Endothelial cell of umbilical vein (primary cell): ENCODE results near the gene NUTF2. TPM values are rescaled to one million over a fixed set of nuclear protein-coding genes. Genes with fewer than 3 reads are reported as not detected.
A peak's percentile ranks its signal among the peaks of the same experiment; 100 is the strongest.

Experiments
- BruUV-seq: library from RNA; stranded (reverse); fragments of 400-500 nt; replicated peaks from 2 replicates; lab custom pipeline; 2021; lab: Mats Ljungman, UMichigan
- CTCF ChIA-PET: fragments of 300-600, 350-600 bp; sonication (Branson Sonifier 250); formaldehyde crosslinking; loops from one replicate; lab custom pipeline; 2021; ENCODE audit warnings: antibody characterized with exemption, inconsistent platforms; lab: Charles Lee
- POLR2A ChIA-PET: fragments of 300-600, 350-600 bp; sonication (Branson Sonifier 250); formaldehyde crosslinking; loops from one replicate; lab custom pipeline; 2021; ENCODE audit warnings: antibody characterized with exemption, inconsistent platforms; lab: Charles Lee
- DNase-seq: peaks from one replicate; pipeline ENCODE4 v3.0.0-alpha.2; 2011; ENCODE audit warnings: low read depth, low spot score
- FAIRE-seq: peaks from 2 replicates; lab custom pipeline; 2011; peaks lifted over from hg19 to GRCh38; lab: Jason Lieb, UNC
- H2AFZ ChIP-seq: 2 replicates; pipeline ENCODE4 v1.6.0; 2012; ENCODE audit warnings: low read depth, low read length, control low read depth, inconsistent platforms
- H3K27ac ChIP-seq: 2 replicates; pipeline ENCODE4 v1.5.1; 2011; ENCODE audit warnings: low read depth, mild to moderate bottlenecking, control low read depth, low read length, moderate library complexity; ENCODE audit not compliant: insufficient read depth
- H3K27me3 ChIP-seq, 2 experiments: 2 replicates each; pipeline versions ENCODE4 v1.6.0 to v1.6.1; 2011; ENCODE audit warnings: low read length in 2 of 2, mixed read lengths in 1 of 2; ENCODE audit not compliant: control insufficient read depth in 2 of 2, insufficient read depth in 2 of 2
- H3K36me3 ChIP-seq, 2 experiments: 2 replicates in 1 of 2; 3 replicates in 1 of 2; pipeline ENCODE4 v1.5.1; 2011; ENCODE audit warnings: low read length in 2 of 2, mild to moderate bottlenecking in 1 of 2, moderate library complexity in 1 of 2; ENCODE audit not compliant: control insufficient read depth in 2 of 2, insufficient read depth in 2 of 2; ENCODE audit errors: extremely low read depth in 1 of 2
- H3K4me1 ChIP-seq: 3 replicates; pipeline ENCODE4 v1.5.1; 2011; ENCODE audit warnings: mild to moderate bottlenecking, low read length; ENCODE audit not compliant: control insufficient read depth, insufficient read depth; ENCODE audit errors: extremely low read depth
- H3K4me2 ChIP-seq: 2 replicates; pipeline ENCODE4 v1.6.1; 2011; ENCODE audit warnings: low read length, control low read depth, mixed read lengths; ENCODE audit not compliant: insufficient read depth
- H3K4me3 ChIP-seq, 3 experiments: fragments of 200-600 bp in 1 of 3; sonication (generic), shearing (Covaris generic) in 1 of 3; replicated peaks in 1 of 3; 2 replicates each; pipeline ENCODE4 v1.5.1; 2011 to 2016; ENCODE audit warnings: control low read depth in 3 of 3, low read length in 3 of 3, mild to moderate bottlenecking in 2 of 3, inconsistent platforms in 1 of 3, low read depth in 1 of 3, moderate library complexity in 1 of 3; ENCODE audit not compliant: insufficient read depth in 1 of 3
- H3K79me2 ChIP-seq: 2 replicates; pipeline ENCODE4 v1.6.0; 2012; ENCODE audit warnings: low read length, inconsistent platforms; ENCODE audit not compliant: control insufficient read depth, insufficient read depth
- H3K9ac ChIP-seq: replicated peaks from 2 replicates; pipeline ENCODE3; 2011; ENCODE audit warnings: low read length, control low read depth; ENCODE audit not compliant: insufficient read depth; ENCODE audit errors: extremely low read depth
- H3K9me1 ChIP-seq: replicated peaks from 3 replicates; pipeline ENCODE4 v1.6.0; 2011; ENCODE audit warnings: mild to moderate bottlenecking, low read length; ENCODE audit not compliant: control insufficient read depth, insufficient read depth; ENCODE audit errors: extremely low read depth
- H3K9me3 ChIP-seq: replicated peaks from 2 replicates; pipeline ENCODE4 v1.5.1; 2012; ENCODE audit warnings: low read length, inconsistent platforms; ENCODE audit not compliant: control insufficient read depth, insufficient read depth
- H4K20me1 ChIP-seq: replicated peaks from 2 replicates; pipeline ENCODE3; 2011; ENCODE audit warnings: mild to moderate bottlenecking, low read length; ENCODE audit not compliant: control insufficient read depth, insufficient read depth; ENCODE audit errors: extremely low read depth
- EZH2 ChIP-seq: IDR thresholded peaks from 2 replicates; pipeline ENCODE4 v1.6.1; 2012; ENCODE audit warnings: borderline replicate concordance, low read depth, mild to moderate bottlenecking, moderate library complexity, low read length, inconsistent platforms; ENCODE audit not compliant: severe bottlenecking
- FOS ChIP-seq: IDR thresholded peaks from 2 replicates; pipeline ENCODE4 v1.6.1; 2011; ENCODE audit warnings: mild to moderate bottlenecking, low read length, moderate library complexity, borderline replicate concordance; ENCODE audit not compliant: insufficient read depth
- GATA2 ChIP-seq: IDR thresholded peaks from 2 replicates; pipeline ENCODE4 v1.7.0; 2011; ENCODE audit warnings: low read depth, mild to moderate bottlenecking, moderate library complexity, mixed read lengths, low read length; ENCODE audit not compliant: insufficient read length, insufficient read depth
- JUN ChIP-seq: IDR thresholded peaks from 2 replicates; pipeline ENCODE4 v1.6.1; 2011; ENCODE audit warnings: borderline replicate concordance, low read depth; ENCODE audit not compliant: insufficient read length, insufficient read depth
- MYC ChIP-seq: IDR thresholded peaks from one replicate; pipeline ENCODE4 v1.6.1; 2011; ENCODE audit warnings: mild to moderate bottlenecking, low read depth, low read length
- POLR2A ChIP-seq: IDR thresholded peaks from 2 replicates; pipeline ENCODE4 v1.6.1; 2012; ENCODE audit warnings: low read depth, mild to moderate bottlenecking, control low read depth, low read length
- POLR2AphosphoS5 ChIP-seq: IDR thresholded peaks from 2 replicates; pipeline ENCODE4 v1.6.1; 2012; ENCODE audit warnings: low read depth, mild to moderate bottlenecking, control low read depth, low read length, moderate library complexity; ENCODE audit not compliant: insufficient read depth
- dilution Hi-C: fragments of 300-500 bp; cut with MboI; formaldehyde crosslinking; loops from one replicate; pipeline ENCODE4 v1.15.0; 2019; ENCODE audit warnings: low sequenced_read_pairs; ENCODE audit not compliant: extremely low pct_ligation_motif_present
- intact Hi-C: fragments of 100-400 bp; cut with micrococcal nuclease; formaldehyde crosslinking; loops from one replicate; pipeline ENCODE4 v1.10.0; 2022
- polyA plus RNA-seq, 4 experiments: library from polyadenylated mRNA; depleted of rRNA in 3 of 4; stranded (reverse) in 3 of 4; unstranded in 1 of 4; fragments of >200 nt; gene quantifications; 2 replicates each; pipeline versions ENCODE4 v1.2.1 to v1.2.3, GENCODE V29; 2011 to 2012; ENCODE audit warnings: missing spikeins in 1 of 4
- total RNA-seq: library from RNA; stranded (reverse); gene quantifications from 2 replicates; pipeline ENCODE4 v1.2.3, GENCODE V29; 2021
- TF ChIP-seq, protein P1 (sequence below), 2 donors: IDR thresholded peaks; 1 replicate in 1 of 2; 2 replicates in 1 of 2; pipeline ENCODE4 v1.5.1; 2011; ENCODE audit warnings: low read length in 2 of 2, mild to moderate bottlenecking in 2 of 2, moderate library complexity in 2 of 2, control low read depth in 1 of 2, inconsistent platforms in 1 of 2, low read depth in 1 of 2; ENCODE audit not compliant: insufficient read depth in 1 of 2; ENCODE audit errors: extremely low read depth in 1 of 2
- TF ChIP-seq, protein P2 (sequence below): IDR thresholded peaks from 2 replicates; pipeline ENCODE4 v1.6.1; 2011; ENCODE audit not compliant: insufficient read depth, insufficient read length

Gene NUTF2
- total and polyA plus RNA-seq, 2 donors (not counting 3 experiments of a cell fraction or from before 2014, with no cell fraction given) = 208 to 273 TPM

DNA sequence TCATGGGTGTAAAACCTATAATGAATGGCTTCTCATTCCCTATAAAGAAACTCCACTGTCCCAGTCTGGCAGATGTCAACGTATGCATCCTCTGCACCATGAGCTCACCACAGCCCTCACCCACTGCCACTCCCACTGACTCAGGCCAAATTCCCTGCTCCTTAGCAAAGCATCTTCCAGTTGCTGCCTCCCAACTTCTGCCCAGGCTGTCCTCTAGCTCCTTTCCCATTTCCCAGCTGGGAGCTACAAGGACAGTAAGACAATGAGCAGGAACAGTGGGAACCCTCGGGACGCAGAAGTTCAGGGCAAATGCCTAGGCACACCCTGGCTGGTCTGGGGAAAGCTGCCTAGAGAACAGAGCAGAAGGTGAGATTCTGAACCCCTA lies 13.7 kb upstream of the NUTF2 start:
- TF ChIP-seq, protein P1, sequence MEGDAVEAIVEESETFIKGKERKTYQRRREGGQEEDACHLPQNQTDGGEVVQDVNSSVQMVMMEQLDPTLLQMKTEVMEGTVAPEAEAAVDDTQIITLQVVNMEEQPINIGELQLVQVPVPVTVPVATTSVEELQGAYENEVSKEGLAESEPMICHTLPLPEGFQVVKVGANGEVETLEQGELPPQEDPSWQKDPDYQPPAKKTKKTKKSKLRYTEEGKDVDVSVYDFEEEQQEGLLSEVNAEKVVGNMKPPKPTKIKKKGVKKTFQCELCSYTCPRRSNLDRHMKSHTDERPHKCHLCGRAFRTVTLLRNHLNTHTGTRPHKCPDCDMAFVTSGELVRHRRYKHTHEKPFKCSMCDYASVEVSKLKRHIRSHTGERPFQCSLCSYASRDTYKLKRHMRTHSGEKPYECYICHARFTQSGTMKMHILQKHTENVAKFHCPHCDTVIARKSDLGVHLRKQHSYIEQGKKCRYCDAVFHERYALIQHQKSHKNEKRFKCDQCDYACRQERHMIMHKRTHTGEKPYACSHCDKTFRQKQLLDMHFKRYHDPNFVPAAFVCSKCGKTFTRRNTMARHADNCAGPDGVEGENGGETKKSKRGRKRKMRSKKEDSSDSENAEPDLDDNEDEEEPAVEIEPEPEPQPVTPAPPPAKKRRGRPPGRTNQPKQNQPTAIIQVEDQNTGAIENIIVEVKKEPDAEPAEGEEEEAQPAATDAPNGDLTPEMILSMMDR (IDR thresholded peaks at IDR 0.05; ENCODE audit: extremely low read depth in 1 of 2, insufficient read depth in 1 of 2, low read depth in 1 of 2, low read length in 2 of 2) = no peak
- no peak for TF ChIP-seq JUN
- no peak for TF ChIP-seq MYC
- no peak for TF ChIP-seq EZH2
- TF ChIP-seq FOS = no peak
- no peak for TF ChIP-seq POLR2AphosphoS5
- no peak for TF ChIP-seq POLR2A
- TF ChIP-seq, protein P2, sequence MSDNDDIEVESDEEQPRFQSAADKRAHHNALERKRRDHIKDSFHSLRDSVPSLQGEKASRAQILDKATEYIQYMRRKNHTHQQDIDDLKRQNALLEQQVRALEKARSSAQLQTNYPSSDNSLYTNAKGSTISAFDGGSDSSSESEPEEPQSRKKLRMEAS = no peak
- no peak for TF ChIP-seq GATA2
- H3K4me1 ChIP-seq = peaks cover 7% of the 10 kb centered on the region
- H3K4me3 ChIP-seq = peak overlapping the region; percentile 33 to 69 (median 68)
- H3K4me2 ChIP-seq = peak overlapping the region; percentile 78
- intact Hi-C loops (loop anchor here (1.0 kb wide), 1 partner anchor 13 kb away; the partner anchor contains the start of gene NUTF2), dilution Hi-C loops (no loop called here)
- H3K9me1 ChIP-seq = no peaks in the 10 kb centered on the region
- H3K9ac ChIP-seq = peak overlapping the region; percentile 70
- peak; percentile 52 for FAIRE-seq
- peaks cover 4 to 30% of the 10 kb centered on the region in 2 experiments for H3K36me3 ChIP-seq
- no peaks in the 10 kb centered on the region for H3K9me3 ChIP-seq
- peak overlapping the region; percentile 29 for H3K27ac ChIP-seq
- H2AFZ ChIP-seq = peak overlapping the region; percentile 36
- no TSS peak for BruUV-seq
- H4K20me1 ChIP-seq = no peaks in the 10 kb centered on the region
- H3K27me3 ChIP-seq = no peaks in the 10 kb centered on the region
- ChIA-PET CTCF (interaction anchor here (0.7 to 2.3 kb wide), 10 partner anchors 11 to 311 kb away, joined by 4 to 35 read pairs (median 6); partner anchors contain the start of genes CENPT, RANBP10 and TSNAXIP1), POLR2A (no interaction called here)
- no peak for DNase-seq
- peaks cover 11% of the 10 kb centered on the region for H3K79me2 ChIP-seq
